Spleen (tissue), 7 donors: ENCODE data around the gene CFAP74.

Experiments
- POLR2A ChIP-seq, 3 donors: fragments of 450-650 bp; IDR thresholded peaks; one replicate each; pipeline ENCODE4 v1.5.1; 2017; ENCODE audit warnings: antibody characterized with exemption in 3 of 3, mild to moderate bottlenecking in 1 of 3
- POLR2AphosphoS5 ChIP-seq, 3 donors: sonication (generic); formaldehyde crosslinking; IDR thresholded peaks; one replicate each; pipeline ENCODE4 v1.5.1; 2017; ENCODE audit warnings: antibody characterized with exemption in 3 of 3
- TF ChIP-seq, protein P1 (sequence below), 11 experiments: fragments of 200-600 bp in 7 of 11; fragments of 450-650 bp in 4 of 11; sonication (generic) in 4 of 11; IDR thresholded peaks in 8 of 11; conservative IDR thresholded peaks in 3 of 11; 1 replicate in 7 of 11; 2 replicates in 4 of 11; pipeline versions ENCODE4 v1.4.0 to v1.8.0; 2016 to 2021; ENCODE audit warnings: antibody characterized with exemption in 11 of 11, inconsistent platforms in 4 of 11, mild to moderate bottlenecking in 1 of 11
- donor health status: DM: no; HTN: no; CAD: no; lungs with moderate emphysema.
- donor health status: DM: no; HTN: no; CAD: no.
- donor health status: DM: no; HTN: no; CAD: no.

DNA sequence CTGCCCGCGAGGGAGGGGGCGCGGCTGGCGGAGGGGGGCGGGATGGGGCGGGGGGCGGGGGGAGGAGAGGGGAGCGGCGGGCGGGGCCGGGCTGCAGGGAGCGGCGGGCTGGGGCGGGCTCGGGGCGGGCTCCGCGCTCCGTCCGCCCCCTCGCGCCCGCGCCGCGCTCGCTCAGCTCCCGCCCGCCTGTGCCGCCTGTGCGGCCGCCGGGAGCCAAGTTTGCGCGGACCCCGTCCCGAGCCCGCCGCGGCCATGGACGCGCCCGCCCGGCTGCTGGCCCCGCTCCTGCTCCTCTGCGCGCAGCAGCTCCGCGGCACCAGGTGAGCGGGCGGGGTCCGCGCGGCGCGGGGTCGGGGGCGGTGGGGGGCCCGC lies 15.6 kb upstream of the CFAP74 start, which contains the start of gene GABRD:
- TF ChIP-seq, protein P1, sequence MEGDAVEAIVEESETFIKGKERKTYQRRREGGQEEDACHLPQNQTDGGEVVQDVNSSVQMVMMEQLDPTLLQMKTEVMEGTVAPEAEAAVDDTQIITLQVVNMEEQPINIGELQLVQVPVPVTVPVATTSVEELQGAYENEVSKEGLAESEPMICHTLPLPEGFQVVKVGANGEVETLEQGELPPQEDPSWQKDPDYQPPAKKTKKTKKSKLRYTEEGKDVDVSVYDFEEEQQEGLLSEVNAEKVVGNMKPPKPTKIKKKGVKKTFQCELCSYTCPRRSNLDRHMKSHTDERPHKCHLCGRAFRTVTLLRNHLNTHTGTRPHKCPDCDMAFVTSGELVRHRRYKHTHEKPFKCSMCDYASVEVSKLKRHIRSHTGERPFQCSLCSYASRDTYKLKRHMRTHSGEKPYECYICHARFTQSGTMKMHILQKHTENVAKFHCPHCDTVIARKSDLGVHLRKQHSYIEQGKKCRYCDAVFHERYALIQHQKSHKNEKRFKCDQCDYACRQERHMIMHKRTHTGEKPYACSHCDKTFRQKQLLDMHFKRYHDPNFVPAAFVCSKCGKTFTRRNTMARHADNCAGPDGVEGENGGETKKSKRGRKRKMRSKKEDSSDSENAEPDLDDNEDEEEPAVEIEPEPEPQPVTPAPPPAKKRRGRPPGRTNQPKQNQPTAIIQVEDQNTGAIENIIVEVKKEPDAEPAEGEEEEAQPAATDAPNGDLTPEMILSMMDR (IDR thresholded peaks at IDR 0.05 in 8 of 11, conservative IDR thresholded peaks at IDR 0.05 in 3 of 11) = no peak
- TF ChIP-seq POLR2A (IDR thresholded peaks at IDR 0.05) = no peak
- no peak for TF ChIP-seq POLR2AphosphoS5 (IDR thresholded peaks at IDR 0.05)
